NCI-H1105 (cell line): ENCODE results near the gene ZNF142.

Source experiments
- DNase-seq: peaks from one replicate; lab custom pipeline; 2025; lab: John Stamatoyannopoulos, UW

ZNF142 gene, protein sequence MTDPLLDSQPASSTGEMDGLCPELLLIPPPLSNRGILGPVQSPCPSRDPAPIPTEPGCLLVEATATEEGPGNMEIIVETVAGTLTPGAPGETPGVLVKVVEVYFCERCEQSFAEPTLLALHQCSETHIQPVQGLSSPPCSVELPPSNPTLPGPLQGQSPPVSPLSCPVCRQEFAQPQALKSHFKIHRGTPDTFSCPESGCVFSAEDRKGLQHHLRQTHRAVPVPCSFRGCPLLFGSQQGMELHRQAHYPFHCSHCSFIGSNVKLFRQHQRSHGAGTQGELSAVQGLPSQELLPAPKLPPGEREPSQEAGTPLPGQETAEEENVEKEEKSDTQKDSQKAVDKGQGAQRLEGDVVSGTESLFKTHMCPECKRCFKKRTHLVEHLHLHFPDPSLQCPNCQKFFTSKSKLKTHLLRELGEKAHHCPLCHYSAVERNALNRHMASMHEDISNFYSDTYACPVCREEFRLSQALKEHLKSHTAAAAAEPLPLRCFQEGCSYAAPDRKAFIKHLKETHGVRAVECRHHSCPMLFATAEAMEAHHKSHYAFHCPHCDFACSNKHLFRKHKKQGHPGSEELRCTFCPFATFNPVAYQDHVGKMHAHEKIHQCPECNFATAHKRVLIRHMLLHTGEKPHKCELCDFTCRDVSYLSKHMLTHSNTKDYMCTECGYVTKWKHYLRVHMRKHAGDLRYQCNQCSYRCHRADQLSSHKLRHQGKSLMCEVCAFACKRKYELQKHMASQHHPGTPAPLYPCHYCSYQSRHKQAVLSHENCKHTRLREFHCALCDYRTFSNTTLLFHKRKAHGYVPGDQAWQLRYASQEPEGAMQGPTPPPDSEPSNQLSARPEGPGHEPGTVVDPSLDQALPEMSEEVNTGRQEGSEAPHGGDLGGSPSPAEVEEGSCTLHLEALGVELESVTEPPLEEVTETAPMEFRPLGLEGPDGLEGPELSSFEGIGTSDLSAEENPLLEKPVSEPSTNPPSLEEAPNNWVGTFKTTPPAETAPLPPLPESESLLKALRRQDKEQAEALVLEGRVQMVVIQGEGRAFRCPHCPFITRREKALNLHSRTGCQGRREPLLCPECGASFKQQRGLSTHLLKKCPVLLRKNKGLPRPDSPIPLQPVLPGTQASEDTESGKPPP (N-terminal part only)

DNA sequence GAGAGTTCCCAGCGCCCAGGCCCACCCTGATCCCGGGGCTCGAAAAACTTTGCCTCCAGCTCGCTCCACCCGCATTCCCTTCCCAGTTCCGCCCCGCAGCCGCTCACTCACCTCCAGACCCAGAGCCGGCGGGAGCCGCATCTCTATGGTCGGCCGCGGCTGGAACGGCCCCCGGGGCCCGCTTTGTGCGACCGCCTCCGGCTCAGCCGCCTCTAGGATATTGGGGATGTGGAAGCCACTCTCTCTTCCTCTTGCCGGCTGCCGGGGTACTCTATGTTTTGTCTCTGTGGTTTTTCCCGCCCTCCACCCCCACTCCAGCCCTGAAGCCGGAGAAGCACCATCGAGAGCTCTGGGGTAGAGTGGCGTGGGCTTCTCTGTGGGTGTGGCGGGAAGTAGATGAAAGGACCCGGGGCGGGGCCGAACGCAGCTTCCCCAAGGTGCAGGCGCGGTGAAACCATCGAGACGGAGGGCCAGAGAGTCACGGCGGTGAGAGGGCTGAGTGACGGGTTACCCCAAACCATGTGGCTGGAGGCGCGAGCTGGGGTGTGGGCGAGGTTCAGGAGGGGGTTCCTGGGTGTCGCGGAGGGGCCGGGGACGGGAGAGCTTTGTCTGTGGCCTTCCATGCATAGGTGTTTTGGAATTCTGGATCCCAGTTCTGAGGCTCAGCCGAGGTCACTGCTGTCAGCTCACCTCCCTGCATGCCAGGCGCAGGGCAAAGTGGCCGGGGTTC is at the start of gene ZNF142, which contains the start of gene BCS1L:
Gene ZNF142 (minus strand): TSS at position 366 of the 730 bp plus-strand sequence. CDS start 3,194 bp downstream, outside the sequence.
Gene BCS1L (plus strand): TSS at position 426 of the 730 bp plus-strand sequence. CDS start 1,305 bp downstream, outside the sequence.
- DNase-seq = peak; percentile 86

DNA sequence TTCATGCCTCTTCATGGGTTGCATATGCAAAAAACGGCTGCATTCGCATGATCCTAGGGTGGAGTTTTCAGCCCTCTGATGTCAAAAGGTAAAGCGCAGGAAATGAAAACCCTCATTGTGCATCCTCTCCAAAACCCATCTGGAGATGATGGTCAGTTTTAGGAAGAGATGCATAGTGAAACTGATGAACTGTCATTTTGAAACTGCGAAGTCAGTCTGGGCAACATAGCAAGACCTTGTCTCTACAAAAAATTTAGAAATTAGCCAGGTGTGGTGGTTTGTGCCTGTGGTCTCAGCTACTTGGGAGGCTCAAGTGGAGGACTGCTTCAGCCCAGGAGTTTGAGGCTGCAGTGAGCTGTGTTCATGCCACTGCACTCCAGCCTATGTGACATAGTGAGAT is 48.7 kb upstream of the ZNF142 start:
- no peak for DNase-seq

DNA sequence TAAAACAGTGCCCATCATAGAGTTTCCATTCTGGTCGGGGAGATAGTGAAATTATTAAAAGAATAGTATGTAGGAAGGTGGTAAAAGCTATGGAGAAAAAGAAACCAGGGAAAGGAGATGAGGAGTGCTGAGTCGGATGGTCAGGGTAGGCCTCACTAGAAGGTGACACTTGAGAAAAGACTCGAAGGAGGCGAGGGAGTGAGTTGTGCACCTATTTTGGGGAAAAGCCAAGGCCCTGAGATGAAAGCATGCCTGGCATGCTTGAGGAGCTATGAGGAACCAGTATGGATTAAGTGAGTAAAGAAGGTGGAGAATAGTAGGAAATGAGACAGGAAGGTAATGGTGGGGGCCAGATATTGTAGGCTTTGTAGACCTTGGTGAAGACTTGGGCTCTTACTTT is 43.9 kb upstream of the ZNF142 start:
- no peak for DNase-seq

DNA sequence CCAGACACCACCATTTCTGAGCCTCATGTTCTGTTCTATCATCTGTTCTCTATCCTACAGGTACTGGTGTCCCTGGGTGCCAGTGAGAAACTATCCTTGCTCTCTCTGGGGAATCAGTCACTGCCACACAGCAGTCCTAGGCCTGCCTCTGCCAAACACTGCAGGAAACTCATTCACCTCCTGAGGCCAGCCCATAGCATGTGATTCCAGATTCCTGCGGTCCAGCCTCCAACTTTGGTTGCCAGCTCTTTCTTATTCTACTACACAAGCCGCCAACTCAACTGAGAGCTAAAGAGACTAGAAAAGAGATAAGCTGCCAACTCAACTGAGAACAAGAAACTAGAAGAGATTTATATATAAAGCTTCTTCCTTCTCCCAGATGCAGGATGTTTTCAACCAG is 42.4 kb upstream of the ZNF142 start:
- no peak for DNase-seq

DNA sequence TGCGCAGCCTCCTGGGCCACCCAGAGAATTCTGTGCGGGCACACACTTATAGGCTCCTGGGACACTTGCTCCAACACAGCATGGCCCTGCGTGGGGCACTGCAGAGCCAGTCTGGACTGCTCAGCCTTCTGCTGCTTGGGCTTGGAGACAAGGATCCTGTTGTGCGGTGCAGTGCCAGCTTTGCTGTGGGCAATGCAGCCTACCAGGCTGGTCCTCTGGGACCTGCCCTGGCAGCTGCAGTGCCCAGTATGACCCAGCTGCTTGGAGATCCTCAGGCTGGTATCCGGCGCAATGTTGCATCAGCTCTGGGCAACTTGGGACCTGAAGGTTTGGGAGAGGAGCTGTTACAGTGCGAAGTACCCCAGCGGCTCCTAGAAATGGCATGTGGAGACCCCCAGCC is 39.5 kb upstream of the ZNF142 start:
- no peak for DNase-seq

DNA sequence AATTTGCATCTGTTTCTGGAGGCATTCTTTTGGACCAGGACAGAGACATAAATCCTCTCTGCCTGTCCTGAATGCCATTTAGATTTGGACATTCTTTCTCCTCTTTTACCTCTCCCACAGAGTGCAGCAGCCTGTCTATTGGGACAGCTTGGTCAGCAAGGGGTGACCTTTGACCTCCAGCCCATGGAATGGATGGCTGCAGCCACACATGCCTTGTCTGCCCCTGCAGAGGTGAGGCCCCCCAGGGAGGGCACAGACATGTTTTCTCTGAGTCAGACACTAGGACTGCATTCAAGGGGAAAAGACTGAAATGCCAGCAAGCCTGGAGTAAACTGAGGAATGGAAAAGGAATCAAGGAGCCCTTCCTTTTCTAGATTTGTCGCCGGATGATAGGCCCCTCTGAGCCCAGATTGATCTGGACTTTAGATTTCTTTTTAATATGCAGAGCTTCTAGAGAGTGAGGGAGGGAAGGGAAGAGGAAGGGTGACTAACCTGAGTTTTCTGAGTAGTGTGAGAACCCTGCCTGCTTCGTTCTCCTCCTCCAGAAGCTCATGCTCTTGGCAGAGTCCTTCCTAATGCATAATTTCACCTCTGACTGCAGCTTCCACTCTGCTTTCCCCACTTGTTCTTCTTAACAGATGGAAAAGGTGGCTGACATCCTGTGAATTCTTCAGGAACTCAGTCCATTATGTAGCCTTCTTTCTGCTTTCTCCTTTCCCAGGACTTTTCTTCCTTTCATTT is 35.2 kb upstream of the ZNF142 start:
- no peak for DNase-seq

DNA sequence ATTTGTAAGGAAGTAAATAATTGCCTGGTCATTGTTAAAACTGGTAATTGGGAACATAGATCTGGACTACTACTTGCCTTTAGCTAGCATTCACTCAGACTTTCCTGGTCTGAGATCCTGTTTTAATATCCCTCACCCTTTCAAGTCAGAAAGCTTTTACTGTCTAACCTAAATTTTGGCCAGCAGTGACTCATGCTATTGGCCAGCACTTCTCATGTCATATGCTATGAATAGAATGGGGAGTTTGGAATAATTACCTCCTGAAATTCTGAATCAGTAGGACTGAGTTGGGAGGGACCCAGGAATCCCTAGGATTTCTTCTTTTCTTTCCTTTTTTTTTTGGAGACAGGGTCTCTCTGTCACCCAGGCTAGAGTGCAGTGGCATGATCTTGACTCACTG is 31.8 kb upstream of the ZNF142 start:
- no peak for DNase-seq

DNA sequence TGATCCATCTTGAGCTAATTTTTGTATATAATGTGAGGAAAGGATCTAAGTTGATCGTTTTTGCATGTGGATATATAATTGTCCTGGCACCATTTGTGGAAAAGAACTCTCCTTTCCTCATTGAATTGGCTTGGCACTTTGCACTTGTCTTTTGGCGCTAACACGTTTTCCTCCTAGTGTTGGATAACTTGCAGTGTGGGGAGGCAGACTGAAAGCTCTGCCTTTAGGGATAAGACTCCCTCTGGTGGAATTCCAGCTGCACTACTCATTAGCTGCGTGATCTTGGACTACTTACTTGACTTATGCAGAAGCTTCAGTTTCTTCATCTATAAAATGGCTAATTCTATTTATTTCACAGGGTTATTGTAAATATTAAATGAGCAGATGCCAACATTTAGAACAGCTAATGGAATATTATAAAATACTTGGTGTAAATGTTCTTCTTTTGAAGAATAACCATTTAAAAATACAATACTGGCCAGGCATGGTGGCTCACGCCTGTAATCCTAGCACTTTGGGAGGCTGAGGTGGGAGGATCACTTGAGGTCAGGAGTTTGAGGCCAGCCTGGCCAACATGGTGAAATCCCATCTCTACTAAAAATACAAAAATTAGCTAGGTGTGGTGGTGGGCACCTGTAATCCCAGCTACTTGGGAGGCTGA is 28.1 kb upstream of the ZNF142 start:
- DNase-seq = peak; percentile 24

DNA sequence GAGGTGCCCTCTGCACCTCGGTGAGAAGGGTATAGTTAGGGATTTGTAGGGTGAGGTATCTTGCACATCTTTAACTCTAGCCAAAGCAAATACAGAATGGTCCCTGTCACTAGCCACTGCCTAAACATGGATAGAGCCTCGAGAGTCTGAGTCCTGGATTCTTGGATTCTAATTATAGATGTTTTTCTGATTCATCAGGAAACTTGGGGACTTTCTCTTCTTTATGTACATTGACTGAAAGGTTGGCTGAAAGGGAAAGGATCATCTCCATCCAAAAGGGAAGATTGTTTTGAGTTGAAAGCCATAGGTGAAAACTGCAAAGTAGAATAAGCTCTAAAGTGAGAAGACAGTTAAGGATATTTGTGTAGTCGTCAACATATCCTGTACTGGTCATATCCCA is 20.6 kb upstream of the ZNF142 start:
- DNase-seq = no peak

DNA sequence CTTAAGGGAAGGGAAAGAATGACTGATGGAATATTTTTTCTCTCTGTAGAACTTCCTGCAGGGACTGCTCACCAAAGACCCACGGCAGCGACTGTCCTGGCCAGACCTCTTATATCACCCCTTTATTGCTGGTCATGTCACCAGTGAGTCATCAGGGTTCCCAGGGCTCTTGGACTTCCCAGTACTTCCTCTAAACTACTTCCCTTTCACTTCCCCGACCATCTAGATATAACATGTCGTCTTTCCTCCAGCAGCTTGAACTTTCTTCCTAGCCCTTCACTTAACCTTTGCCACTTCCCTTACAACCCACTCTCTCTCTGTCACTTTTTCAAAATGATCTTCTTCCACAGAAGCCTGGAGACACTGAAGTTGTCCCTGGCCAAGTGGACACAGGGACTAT is 19.7 kb upstream of the ZNF142 start:
- no peak for DNase-seq

DNA sequence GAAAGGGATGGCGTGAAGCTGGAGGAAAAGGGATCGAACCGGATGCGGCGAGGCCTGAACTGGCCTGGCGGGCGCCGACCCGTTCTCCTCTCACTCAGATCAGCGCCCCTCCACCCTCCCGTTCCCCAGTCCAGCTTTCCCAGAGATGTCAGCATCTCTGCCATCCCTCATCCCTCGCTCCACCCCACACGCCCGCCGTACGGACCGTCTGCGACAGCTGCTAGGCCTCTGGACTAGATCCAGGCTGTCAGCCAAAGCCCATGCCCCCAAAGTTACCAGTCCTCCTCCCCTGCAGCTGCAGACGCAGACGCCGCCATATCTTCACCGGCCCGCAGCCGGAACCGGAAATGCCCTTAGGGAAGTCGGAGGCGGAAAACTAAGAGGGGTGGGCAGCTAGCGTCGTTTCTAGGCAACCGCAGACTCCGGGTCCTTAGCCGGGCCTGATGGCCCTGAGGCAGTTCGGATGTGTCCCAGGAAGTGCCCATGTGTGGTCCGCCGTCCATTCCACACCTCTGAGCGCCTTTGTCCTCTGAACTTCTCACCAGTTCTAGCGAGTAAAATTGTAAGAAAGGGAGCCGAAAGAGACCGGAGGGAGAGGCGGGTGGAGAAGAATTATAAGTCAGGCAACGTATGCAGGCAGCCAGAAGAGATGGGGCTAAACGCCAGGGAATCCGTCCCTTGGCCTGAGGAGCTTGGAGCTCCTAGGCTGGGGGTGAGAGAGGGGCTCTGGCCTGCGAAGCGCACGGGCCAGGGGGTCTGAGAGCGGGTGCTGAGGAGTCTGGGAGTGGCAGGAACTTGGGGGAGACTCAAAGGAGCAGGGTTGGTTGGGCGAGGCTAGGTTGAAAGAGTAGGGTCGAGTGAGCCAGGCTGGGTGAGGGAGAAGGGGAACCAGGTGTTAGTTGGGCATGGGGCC is 12.5 kb upstream of the ZNF142 start, which contains the start of the genes RNF25 and STK36:
Gene RNF25 (minus strand): TSS at position 349 of the 913 bp plus-strand sequence. CDS start 32 bp downstream, at position 317.
Gene STK36 (plus strand): TSS at position 433 of the 913 bp plus-strand sequence. CDS start 744 bp downstream, outside the sequence.
- peak; percentile 77 for DNase-seq

DNA sequence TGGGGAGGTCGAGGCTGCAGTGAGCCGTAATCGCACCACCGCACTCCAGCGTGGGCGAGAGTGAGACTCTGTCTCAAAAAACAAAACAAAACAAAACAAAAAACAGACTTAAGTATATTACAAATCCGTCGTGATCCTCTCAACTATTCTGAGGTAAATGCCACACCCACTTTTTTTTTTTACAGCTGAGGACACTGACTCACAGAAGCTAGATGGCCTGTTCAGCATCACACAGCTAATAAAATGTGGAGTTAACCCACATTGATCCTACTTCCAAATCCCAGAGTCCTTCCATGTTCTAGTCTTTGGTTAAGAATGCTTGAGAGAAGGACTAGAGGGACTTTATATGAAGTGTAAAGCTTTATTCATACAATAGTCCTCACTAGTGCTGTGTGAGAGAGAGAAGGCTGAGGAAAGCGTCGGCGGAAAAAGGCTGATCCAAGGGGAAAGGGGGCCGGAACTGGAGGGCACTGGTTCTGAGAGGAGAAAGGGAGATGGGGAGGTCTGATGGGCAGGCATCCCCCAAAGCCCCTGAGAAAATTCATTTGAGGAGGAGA is 11.8 kb upstream of the ZNF142 start:
- DNase-seq = no peak

DNA sequence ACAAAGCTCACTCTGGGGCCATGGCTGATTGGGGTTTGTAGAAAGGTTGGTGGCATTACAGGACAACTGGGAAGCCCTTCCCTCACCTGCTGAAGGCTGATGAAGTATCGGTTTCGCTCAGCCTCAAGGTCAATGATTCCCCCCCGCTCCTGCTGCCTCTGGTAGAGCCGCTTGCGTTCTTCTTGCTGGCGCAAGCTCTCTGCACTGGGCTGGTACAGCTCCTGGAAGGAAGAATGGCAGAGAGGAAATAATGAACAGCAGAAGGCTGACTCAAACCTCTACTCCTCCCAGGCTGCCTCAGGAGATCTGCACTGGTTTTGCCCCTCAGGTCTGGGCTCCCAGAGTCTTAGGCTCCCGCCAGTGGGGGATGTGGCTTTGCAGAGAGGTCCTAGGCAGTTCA is 5.2 kb upstream of the ZNF142 start:
- DNase-seq = no peak

DNA sequence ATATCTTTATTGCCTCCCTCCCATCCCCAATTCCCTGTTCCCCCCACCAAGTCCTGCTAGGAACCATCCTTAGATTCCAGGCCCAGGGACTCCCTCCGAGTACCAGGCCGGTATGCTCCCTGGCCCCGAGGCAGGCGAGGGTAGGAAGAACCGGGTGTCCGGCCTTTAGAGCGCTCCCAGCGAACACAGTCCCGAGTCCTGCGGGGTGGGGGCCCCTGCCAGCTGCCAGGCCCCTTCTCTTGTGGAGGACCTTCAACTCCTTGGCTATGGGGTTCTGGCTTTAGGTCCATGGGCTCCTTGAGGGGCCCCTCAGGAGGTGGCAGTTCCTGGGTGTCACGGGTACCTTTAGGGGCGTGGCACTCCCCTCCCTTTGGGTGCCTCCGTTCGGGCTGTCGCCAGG is 4.5 kb upstream of the ZNF142 start:
- no peak for DNase-seq

DNA sequence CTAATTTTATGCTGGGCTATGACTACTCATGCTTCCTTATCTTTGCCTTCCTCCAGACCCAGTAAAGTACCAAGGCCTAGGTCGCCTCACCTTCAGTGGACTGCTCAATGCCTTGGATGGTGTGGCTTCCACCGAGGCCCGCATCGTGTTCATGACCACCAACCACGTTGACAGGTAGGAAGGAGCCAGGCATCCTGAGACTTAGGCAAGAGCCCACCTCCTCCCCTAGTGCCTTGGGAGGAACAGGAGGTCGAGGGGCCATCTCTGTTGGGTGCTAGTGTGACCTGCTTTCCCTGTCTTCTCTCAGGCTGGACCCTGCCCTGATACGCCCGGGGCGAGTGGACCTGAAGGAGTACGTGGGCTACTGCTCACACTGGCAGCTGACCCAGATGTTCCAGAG is 3.4 kb upstream of the ZNF142 start:
- DNase-seq = no peak

DNA sequence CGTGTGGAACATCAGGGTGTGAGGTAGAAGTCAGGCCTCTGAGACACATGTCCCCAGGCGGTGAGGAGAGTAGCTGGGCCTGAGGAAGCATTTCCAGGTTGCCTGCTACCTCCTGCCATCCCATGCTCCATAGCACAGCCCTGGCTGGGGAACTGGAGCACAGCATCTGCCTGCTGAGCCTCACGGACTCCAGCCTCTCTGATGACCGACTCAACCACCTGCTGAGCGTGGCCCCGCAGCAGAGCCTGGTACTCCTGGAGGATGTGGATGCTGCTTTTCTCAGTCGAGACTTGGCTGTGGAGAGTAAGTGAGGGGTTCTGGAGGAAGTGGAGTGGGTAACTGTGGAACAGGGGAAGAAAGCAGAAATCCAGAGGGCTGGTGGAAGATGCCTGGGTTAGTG is 3.0 kb upstream of the ZNF142 start:
- no peak for DNase-seq

DNA sequence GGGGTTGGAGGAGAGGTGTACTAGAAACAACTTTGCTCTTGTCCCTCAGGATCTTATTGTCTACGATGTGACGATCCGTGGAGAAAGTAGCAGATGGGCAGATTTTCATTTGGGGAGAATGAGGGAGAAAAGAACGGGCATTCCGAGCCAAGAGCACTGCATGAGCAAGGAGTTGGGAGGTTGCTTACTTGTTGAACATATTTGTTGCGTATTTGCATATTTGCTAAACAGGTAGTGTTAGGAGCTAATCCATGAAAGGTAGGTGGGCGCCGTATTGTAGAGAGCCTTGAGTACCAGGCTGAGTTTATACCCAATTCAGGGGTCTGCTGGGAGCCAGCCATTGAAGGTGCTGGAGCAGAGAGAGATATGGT is 550 bp upstream of the ZNF142 start:
- no peak for DNase-seq

DNA sequence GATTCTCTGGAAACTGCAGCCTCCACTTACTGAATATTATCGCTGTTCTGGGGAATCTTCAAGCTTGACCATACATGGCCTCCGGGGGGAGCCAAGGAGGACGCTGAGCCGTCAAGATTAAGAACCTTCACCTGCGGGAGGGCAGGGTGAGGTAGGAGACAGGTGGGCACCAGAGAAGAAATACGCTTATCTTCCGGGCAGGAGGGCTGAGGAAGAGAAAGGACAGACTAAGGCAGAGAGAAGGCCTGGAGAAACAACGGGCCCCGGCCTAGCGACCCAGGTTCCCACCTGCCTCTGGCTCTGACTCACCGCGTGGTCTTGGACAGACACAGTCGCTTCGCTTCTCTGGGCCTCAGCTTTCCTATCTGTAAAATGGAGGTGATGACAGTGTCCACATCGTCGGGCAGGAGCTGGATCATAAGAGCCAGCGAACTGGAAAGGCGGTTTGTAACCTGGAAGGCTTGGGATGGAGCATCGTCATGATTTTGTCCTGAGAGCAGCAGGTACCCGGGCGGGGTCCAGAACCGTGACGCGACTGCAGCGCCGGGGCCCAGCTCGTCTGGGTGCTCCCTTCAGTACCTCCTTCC is 659 bp downstream of the ZNF142 start:
- DNase-seq = peak; percentile 17
